Measurements from ENCODE around the gene ARHGAP6. TPM values are rescaled to one million over a fixed set of nuclear protein-coding genes. Genes with fewer than 3 reads are reported as not detected.
A peak's percentile ranks its signal among the peaks of the same experiment; 100 is the strongest.

The ARHGAP6 gene
- total RNA-seq, 1 donor from 2014 or later: 2.7 TPM

- intact Hi-C loops (cut with DNase I): no loop called here
- no peak for DNase-seq
- ATAC-seq (ENCODE audit: poor library complexity): no peak
These were observed 310.3 kb downstream of the ARHGAP6 start for GRCh38 chrX:11355259-11355909.

GRCh38 chrX:11352296-11352741 lies 313.4 kb downstream of the ARHGAP6 start:
- intact Hi-C loops (cut with DNase I): no loop called here
- DNase-seq: no peak
- ATAC-seq (ENCODE audit: poor library complexity): no peak

- ATAC-seq (ENCODE audit: poor library complexity) (peak; percentile 81), DNase-seq (peak; percentile 64)
- intact Hi-C loops (cut with DNase I): no loop called here
These were observed 314.1 kb downstream of the ARHGAP6 start for GRCh38 chrX:11351375-11352295.

GRCh38 chrX:11349661-11350337 lies 315.9 kb downstream of the ARHGAP6 start:
- intact Hi-C loops (cut with DNase I): no loop called here
- no peak for DNase-seq

GRCh38 chrX:11349020-11349419 lies 316.7 kb downstream of the ARHGAP6 start:
- DNase-seq (no peak), ATAC-seq (ENCODE audit: poor library complexity) (no peak)
- intact Hi-C loops (cut with DNase I): no loop called here

More at GRCh38 chrX:11349661-11350337, 315.9 kb downstream of the ARHGAP6 start:
- ATAC-seq (ENCODE audit: poor library complexity): no peak

GRCh38 chrX:11347300-11347699 lies 318.4 kb downstream of the ARHGAP6 start:
- DNase-seq: no peak
- intact Hi-C loops (cut with DNase I): no loop called here
- no peak for ATAC-seq (ENCODE audit: poor library complexity)

GRCh38 chrX:11346121-11346682 lies 319.5 kb downstream of the ARHGAP6 start:
- intact Hi-C loops (cut with DNase I): no loop called here
- no peak for DNase-seq
- ATAC-seq (ENCODE audit: poor library complexity): no peak

GRCh38 chrX:11342673-11343072 lies 323.0 kb downstream of the ARHGAP6 start:
- no peak for ATAC-seq (ENCODE audit: poor library complexity)
- DNase-seq: no peak
- intact Hi-C loops (cut with DNase I): no loop called here

GRCh38 chrX:11341274-11342201 lies 324.2 kb downstream of the ARHGAP6 start:
- ATAC-seq (ENCODE audit: poor library complexity): peak; percentile 96

GRCh38 chrX:11337292-11338009 lies 328.3 kb downstream of the ARHGAP6 start:
- intact Hi-C loops (cut with DNase I): no loop called here
- DNase-seq (no peak), ATAC-seq (ENCODE audit: poor library complexity) (no peak)

More at GRCh38 chrX:11341274-11342201, 324.2 kb downstream of the ARHGAP6 start:
- DNase-seq: peak; percentile 65
- intact Hi-C loops (cut with DNase I): no loop called here

GRCh38 chrX:11336201-11336600 lies 329.5 kb downstream of the ARHGAP6 start:
- ATAC-seq (ENCODE audit: poor library complexity): no peak
- intact Hi-C loops (cut with DNase I): no loop called here
- DNase-seq: no peak

GRCh38 chrX:11334165-11334564 lies 331.6 kb downstream of the ARHGAP6 start:
- ATAC-seq (ENCODE audit: poor library complexity): no peak
- intact Hi-C loops (cut with DNase I): no loop called here
- no peak for DNase-seq

GRCh38 chrX:11331788-11332187 lies 333.9 kb downstream of the ARHGAP6 start:
- ATAC-seq (ENCODE audit: poor library complexity) (no peak), DNase-seq (no peak)
- intact Hi-C loops (cut with DNase I): no loop called here

- ATAC-seq (ENCODE audit: poor library complexity): no peak
- no peak for DNase-seq
These were observed 336.7 kb downstream of the ARHGAP6 start for GRCh38 chrX:11329021-11329420.

GRCh38 chrX:11328134-11328533 lies 337.6 kb downstream of the ARHGAP6 start:
- DNase-seq (no peak), ATAC-seq (ENCODE audit: poor library complexity) (no peak)
- intact Hi-C loops (cut with DNase I): no loop called here

More at GRCh38 chrX:11329021-11329420, 336.7 kb downstream of the ARHGAP6 start:
- intact Hi-C loops (cut with DNase I): no loop called here

- intact Hi-C loops (cut with DNase I): no loop called here
These were observed 343.7 kb downstream of the ARHGAP6 start for GRCh38 chrX:11321986-11322385.

GRCh38 chrX:11319806-11320520 lies 345.8 kb downstream of the ARHGAP6 start:
- intact Hi-C loops (cut with DNase I): no loop called here
- DNase-seq (no peak), ATAC-seq (ENCODE audit: poor library complexity) (no peak)

More at GRCh38 chrX:11321986-11322385, 343.7 kb downstream of the ARHGAP6 start:
- DNase-seq (no peak), ATAC-seq (ENCODE audit: poor library complexity) (peak; percentile 51)
